ENCODE results near the gene INTS6L. TPM values are rescaled to one million over a fixed set of nuclear protein-coding genes. Genes with fewer than 3 reads are reported as not detected.
A peak's percentile ranks its signal among the peaks of the same experiment; 100 is the strongest.

INTS6L gene, protein sequence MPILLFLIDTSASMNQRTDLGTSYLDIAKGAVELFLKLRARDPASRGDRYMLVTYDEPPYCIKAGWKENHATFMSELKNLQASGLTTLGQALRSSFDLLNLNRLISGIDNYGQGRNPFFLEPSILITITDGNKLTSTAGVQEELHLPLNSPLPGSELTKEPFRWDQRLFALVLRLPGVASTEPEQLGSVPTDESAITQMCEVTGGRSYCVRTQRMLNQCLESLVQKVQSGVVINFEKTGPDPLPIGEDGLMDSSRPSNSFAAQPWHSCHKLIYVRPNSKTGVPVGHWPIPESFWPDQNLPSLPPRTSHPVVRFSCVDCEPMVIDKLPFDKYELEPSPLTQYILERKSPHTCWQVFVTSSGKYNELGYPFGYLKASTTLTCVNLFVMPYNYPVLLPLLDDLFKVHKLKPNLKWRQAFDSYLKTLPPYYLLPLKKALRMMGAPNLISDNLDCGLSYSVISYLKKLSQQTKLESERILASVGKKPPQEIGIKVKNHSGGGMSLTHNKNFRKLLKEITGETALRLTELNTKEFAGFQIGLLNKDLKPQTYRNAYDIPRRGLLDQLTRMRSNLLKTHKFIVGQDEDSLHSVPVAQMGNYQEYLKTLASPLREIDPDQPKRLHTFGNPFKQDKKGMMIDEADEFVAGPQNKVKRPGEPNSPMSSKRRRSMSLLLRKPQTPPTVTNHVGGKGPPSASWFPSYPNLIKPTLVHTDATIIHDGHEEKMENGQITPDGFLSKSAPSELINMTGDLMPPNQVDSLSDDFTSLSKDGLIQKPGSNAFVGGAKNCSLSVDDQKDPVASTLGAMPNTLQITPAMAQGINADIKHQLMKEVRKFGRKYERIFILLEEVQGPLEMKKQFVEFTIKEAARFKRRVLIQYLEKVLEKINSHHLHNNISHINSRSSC
- polyA plus RNA-seq (2012; ENCODE audit: insufficient read length, low read depth): not detected

DNA sequence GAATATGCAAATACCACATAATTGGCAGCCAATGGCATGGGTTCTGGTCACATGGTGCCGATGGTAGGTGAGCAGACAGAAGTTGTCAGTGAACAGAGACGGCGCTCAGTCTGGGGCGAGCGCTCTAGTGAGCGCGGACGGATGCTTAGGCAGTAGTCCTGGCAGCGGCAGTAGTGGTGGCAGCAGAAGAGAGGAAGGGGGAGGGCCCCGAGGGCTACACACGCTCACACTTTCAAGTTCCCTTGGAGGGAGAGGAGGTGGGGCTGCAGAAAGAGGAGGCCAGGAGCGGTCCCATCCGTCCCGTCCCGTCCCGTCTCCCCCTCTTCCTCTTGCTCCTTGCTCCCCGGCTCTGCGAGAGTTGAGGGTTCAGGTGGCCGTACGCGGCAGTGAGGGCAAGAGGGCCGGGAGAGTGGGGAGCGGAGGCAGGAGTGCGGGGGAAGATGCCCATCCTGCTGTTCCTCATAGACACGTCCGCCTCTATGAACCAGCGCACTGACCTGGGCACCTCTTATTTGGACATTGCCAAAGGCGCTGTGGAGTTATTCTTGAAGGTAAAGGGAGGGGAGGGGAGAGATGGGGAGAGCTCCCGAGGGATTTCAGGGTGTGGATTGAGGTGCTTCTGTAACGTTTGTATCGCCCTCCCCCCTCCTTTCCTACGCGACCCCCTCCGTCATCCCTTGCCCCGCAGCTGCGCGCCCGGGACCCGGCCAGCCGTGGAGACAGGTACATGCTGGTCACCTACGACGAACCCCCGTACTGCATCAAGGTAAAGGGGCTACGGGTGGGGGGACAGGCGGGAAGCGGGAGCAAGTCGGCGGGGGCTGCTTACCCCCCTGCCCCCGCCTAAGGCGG is at the start of gene INTS6L:
TSS of gene INTS6L (plus strand) at position 108 of the 852 bp plus-strand sequence. CDS start at position 441, 333 bp downstream.
- TF ChIP-seq FOXP2 (optimal IDR thresholded peaks at IDR 0.05; ENCODE audit: borderline replicate concordance, extremely low read depth, extremely low read length, insufficient read depth) (no peak), SIN3A (IDR thresholded peaks at IDR 0.05; ENCODE audit: borderline replicate concordance, insufficient read depth, low read length) (no peak), POLR2AphosphoS5 (IDR thresholded peaks at IDR 0.05; ENCODE audit: low read depth, low read length) (no peak), TAF1 (IDR thresholded peaks at IDR 0.05; ENCODE audit: borderline replicate concordance, insufficient read depth, low read length) (no peak)
- TF ChIP-seq, protein P1, sequence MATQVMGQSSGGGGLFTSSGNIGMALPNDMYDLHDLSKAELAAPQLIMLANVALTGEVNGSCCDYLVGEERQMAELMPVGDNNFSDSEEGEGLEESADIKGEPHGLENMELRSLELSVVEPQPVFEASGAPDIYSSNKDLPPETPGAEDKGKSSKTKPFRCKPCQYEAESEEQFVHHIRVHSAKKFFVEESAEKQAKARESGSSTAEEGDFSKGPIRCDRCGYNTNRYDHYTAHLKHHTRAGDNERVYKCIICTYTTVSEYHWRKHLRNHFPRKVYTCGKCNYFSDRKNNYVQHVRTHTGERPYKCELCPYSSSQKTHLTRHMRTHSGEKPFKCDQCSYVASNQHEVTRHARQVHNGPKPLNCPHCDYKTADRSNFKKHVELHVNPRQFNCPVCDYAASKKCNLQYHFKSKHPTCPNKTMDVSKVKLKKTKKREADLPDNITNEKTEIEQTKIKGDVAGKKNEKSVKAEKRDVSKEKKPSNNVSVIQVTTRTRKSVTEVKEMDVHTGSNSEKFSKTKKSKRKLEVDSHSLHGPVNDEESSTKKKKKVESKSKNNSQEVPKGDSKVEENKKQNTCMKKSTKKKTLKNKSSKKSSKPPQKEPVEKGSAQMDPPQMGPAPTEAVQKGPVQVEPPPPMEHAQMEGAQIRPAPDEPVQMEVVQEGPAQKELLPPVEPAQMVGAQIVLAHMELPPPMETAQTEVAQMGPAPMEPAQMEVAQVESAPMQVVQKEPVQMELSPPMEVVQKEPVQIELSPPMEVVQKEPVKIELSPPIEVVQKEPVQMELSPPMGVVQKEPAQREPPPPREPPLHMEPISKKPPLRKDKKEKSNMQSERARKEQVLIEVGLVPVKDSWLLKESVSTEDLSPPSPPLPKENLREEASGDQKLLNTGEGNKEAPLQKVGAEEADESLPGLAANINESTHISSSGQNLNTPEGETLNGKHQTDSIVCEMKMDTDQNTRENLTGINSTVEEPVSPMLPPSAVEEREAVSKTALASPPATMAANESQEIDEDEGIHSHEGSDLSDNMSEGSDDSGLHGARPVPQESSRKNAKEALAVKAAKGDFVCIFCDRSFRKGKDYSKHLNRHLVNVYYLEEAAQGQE (IDR thresholded peaks at IDR 0.05; ENCODE audit: insufficient read depth in 1 of 2, low read depth in 2 of 2, low read length in 2 of 2): no peak

DNA sequence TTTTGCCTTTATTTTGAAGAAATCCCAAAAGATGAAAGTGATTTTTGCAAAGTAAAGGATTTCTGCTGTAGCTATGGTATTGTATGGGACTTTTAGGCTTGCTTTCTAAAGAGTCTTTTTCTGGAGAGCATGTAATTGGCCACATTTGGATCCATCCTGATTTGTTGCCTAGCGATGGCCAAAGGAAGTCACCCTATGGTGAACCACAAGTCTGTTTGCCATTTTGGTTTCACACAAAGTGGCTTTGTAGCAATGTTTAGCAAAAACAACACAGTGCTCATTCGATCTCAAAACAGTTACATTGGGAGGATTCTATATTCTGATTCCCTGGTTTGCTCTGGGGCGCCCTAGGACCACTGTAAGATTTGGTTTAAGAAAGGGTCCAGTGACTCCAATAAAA is 44.1 kb upstream of the INTS6L start:
- TF ChIP-seq SIN3A (IDR thresholded peaks at IDR 0.05; ENCODE audit: borderline replicate concordance, insufficient read depth, low read length) (no peak), TAF1 (IDR thresholded peaks at IDR 0.05; ENCODE audit: borderline replicate concordance, insufficient read depth, low read length) (no peak), FOXP2 (optimal IDR thresholded peaks at IDR 0.05; ENCODE audit: borderline replicate concordance, extremely low read depth, extremely low read length, insufficient read depth) (no peak), POLR2AphosphoS5 (IDR thresholded peaks at IDR 0.05; ENCODE audit: low read depth, low read length) (no peak)
- TF ChIP-seq, protein P1 (IDR thresholded peaks at IDR 0.05; ENCODE audit: insufficient read depth in 1 of 2, low read depth in 2 of 2, low read length in 2 of 2): no peak

DNA sequence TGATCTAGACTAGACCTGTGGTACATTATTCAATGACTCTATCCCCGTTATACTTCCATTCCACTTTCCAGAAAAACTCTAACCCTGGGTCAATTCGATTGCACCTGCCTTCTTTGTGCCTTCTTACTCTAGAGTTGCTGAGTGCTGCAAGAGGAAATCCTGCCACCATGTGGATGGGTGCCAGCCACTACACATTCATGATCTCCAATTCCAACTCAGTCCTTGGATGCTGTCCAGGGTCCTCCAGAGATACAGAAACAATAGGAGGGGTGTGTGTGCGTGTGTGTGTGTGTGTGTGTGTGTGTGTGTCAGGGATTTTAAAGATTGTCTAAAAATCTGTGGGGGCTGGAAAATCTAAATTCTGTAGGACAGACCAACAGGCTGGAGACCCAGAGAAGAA is 42.9 kb upstream of the INTS6L start:
- TF ChIP-seq POLR2AphosphoS5 (IDR thresholded peaks at IDR 0.05; ENCODE audit: low read depth, low read length) (no peak), TAF1 (IDR thresholded peaks at IDR 0.05; ENCODE audit: borderline replicate concordance, insufficient read depth, low read length) (no peak), SIN3A (IDR thresholded peaks at IDR 0.05; ENCODE audit: borderline replicate concordance, insufficient read depth, low read length) (no peak), FOXP2 (optimal IDR thresholded peaks at IDR 0.05; ENCODE audit: borderline replicate concordance, extremely low read depth, extremely low read length, insufficient read depth) (no peak)
- TF ChIP-seq, protein P1 (IDR thresholded peaks at IDR 0.05; ENCODE audit: insufficient read depth in 1 of 2, low read depth in 2 of 2, low read length in 2 of 2): peak; percentile 66 to 92

DNA sequence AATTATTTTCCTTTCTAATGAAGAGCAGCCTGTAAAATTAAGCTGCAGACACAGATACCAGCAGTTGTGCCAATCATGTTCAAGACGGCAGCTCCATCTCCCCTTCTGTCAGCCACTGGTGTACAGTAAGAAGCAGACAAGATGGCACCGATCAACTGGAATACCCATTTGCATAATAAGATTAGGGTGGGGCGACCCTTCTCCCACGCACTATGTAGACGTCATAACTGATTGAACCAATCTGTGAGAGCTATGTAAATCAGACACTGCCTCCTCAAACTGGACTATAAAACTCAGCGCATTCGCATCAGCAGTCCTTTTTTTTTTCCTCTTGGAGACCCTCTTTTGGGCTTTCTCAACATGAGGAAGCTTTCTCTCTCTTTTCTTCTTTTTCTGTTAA is 40.4 kb upstream of the INTS6L start:
- TF ChIP-seq POLR2AphosphoS5 (IDR thresholded peaks at IDR 0.05; ENCODE audit: low read depth, low read length): no peak
- no peak for TF ChIP-seq TAF1 (IDR thresholded peaks at IDR 0.05; ENCODE audit: borderline replicate concordance, insufficient read depth, low read length)
- TF ChIP-seq SIN3A (IDR thresholded peaks at IDR 0.05; ENCODE audit: borderline replicate concordance, insufficient read depth, low read length): no peak
- TF ChIP-seq FOXP2 (optimal IDR thresholded peaks at IDR 0.05; ENCODE audit: borderline replicate concordance, extremely low read depth, extremely low read length, insufficient read depth): no peak
- TF ChIP-seq, protein P1 (IDR thresholded peaks at IDR 0.05; ENCODE audit: insufficient read depth in 1 of 2, low read depth in 2 of 2, low read length in 2 of 2): no peak

Measured in PFSK-1 (cell line).